Stimulated activated CD8-positive, alpha-beta memory T cell treated with anti-CD3 and anti-CD28 coated beads, Interleukin-12 subunit alpha, Interleukin-12 subunit beta, amount 100 ng/mL, for 4 hours (primary cell): ENCODE data around the gene HEY2.

Experiments
- DNase-seq: peaks from one replicate; pipeline ENCODE4 v3.0.0-alpha.2; 2020; ENCODE audit warnings: low read depth

The HEY2 gene

DNA sequence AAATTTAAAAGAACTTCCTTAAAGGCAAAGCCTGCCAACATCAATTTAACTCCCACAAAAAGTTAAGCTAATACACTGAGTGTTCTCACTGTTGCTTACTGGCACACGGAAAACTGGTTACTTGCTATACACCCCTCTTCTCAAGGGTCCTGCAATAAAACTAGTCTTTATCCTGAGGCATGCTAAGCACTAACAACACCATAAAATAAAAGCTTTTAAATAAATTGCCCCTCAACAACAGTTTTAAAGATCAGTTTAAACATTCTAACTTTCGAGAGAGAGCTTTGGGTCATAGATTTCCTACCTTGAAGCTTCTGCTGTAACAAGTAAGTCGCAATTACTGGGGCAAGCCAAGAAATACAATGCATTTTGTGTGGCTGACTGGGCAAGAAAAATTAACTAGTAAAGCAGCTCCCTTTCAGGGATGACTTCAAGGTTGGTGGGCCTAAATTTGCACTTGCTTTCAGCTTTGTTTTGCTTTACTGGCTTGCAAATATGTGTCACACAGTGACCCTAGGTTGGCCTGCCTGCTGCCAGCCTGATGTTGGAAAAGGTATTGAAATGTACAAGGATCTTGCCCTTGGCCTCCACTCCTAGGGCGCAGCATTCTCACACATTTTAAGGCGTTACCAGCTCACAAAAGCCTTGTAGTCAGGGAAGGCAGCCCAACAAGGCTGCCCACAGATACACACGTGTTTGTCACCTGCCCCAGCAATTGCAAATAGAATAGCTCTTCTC is 4.0 kb upstream of the HEY2 start:
- DNase-seq = no peak

- no peak for DNase-seq
Measured at GRCh38 chr6:125746019-125746414, 3.4 kb upstream of the HEY2 start.

DNA sequence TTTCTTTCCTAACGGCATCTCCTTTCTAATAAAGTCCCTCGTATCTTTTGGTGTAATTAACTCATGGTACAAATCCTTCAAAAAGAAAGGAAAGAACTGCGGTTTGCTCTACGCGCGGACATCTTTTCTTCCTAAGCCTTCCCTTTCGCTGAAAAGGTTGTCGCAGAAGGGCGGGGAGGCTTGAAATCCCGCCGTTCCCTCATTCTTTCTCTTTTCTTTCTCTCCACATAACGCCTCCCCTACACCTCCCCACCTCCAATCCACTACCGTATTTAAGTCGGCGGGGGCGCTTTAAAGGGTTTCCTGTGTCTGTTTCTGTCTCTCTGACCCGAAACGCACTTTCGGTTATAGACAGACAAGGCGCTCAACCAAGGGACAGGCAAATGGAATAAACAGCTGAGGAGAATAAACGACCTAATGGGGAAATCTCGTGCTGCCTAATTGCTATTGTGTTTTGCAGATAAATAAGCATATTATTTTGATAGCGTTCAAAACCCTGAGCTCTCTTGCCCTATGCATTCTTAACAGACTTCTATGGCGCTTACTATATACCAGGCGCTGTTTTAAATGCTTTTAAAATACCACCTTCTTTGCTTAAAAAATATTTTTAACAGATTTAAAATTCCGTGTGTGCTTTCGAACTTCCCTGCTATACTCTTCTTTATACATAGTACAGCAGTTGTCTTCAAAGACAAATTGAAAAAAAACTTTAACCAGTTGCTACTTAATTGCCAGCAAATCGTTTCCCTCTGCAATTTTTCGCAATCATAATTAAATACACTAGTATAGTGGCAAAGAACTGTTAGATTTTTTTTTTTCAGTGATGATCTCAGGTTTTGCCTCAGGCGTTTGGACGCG is 2.5 kb upstream of the HEY2 start:
- DNase-seq = peak; percentile 41

DNA sequence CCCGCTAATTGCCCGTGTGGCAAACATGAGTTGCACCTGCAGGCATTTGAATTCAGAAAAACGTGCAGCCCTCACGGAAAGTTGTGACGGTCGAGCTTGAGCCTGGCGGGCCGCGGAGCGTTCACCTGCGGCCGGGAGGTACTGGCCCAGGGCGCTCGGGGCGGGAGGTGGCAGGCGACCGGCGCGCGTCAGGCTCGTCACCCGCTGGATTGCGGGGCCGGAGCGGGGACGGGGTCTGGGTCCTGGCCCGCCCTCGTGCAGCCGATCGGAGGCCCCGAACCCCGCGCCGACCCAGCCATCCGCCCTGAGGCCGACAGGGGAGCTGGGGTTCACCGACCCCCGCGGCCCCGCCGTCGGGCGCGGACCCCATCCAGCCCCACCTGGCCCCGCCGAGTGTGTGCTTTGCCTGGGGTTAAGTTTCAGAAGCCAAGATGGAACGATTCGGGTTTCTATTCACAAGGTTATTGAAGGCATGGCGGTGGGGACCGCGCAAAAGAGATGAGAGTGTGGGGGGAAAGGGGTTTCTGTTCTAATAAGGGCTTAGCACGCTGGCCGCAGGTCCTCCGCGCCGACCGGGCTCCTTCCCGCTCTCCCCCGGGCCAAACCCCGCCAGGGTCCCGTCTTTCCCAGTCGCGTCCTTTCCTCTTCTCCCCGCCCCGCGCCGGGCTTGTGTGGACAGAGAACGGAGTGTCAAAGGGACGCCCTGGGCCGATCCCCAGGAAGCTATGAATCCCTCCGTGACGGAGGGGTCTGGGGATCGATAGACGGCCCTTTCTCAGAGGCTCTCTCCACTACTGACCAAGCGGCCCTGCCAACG is 1.6 kb upstream of the HEY2 start:
- DNase-seq = no peak

DNA sequence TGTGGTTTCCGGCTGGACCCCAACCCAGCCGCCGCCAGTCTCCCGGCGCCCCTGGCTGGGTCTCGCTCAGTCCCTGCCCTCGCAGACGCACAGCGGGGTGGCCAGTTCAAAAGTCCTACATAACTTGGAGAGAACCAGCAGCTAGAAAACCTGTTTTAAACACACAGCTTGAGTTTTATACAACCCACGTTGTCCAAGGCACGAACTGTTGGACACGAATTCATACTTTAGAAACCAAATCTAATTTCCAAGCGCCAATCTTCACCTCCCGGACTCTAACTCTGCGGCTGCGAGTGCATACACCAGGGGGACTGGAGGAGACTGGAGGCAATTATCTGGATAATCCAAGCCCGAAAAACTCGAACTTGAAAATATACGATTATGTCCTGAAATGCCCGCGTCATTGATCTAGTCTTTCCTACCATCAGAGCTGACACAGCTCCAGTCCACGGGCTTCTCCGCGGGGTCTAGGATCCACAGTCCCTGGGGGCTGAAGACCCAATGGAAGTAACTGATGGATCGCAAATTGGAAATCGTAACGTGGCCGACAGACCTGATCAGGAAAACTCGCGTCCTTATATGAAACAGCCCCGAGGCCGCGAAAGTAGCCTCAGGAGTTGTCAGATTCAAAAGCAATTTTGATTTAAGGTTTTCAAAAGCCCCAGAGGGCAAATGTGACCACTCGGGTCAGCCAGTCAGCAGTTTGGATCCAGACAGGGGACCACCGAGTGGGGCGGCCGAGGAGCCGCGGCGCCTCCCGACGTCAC is 843 bp upstream of the HEY2 start:
- DNase-seq = no peak

DNA sequence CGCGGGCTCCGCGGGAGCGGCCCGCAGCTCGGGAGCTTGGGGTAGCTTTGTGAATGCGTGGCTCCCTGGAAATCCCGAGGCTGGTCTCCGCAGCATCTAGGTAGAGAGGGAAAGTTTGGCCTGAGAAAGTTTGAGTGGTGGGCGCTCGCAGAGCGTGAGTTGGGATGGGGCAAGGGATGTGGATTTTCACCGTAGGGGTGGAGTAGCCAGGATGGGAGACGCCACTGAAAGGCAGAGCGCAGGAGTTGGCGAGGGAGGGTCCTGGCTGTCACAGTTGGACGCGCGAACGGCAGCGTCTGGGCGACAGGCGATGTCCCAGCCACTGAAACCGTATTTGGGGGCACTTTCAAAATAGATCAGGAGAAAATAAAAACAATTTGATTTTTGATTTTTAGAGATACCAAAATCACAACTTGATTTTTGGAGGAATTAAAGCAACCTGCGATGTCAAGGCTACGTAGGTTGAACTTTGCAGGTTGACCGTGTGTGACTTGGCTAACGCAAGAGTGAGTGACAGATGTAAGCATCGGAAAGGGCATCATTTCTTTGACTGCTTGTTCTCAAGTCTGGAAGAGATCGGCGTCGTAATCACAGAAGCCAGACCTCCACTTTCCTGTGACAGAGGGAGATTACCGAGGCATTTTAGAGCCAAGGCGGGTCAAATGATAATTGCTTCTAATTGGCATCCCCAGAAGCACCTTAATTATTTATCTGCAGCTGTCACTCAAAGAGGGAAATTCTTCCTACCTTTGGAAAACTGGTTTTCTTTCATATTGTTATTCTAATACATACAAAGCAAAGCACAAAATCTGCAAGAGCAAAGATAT is 646 bp downstream of the HEY2 start:
- DNase-seq = no peak

- no peak for DNase-seq
Measured at GRCh38 chr6:125750692-125751333, 1.4 kb downstream of the HEY2 start.

DNA sequence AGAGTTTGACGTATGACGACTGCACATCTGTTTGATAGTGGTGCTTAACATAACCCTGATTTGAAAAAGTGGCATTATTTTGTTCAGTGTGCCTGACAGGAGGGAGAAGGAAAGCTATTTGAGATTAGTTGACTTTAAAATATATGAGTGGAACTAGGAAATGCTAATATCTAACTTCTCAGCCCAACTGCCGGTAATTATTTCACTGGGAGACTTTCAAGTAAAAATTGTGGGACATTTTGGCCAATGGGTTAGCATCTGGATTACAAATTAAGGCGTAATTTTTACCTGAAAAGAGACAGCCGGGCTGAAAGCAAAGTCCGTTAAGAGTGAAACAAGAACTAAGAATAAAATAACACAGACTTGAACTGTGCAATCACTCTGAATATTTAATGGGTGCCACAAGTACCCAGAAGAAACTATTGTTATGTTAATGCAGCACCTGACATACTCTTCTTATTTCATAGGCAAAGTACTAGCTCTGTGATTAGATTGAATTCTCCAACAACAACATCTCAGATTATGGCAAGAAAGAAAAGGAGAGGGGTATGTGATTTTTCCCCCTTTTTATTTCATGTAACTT is 2.0 kb downstream of the HEY2 start:
- DNase-seq = no peak

DNA sequence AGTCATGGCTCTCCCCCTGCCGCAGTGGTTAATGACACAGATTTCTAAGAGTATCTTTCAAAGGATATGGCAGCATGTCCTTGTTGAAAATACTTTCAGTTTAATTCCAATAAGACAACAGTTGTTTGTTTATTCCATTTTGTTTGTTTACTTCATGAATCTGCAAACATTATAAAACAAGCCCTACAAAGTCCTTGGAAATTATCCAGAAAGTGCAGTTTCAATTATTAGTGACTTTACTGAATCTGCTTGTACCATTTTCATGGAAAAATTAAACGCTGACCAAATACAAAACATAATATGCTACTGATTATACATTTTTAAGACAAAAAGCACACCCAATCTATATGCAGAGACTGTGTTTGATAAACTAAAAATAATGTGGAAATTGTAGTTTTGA is 3.3 kb downstream of the HEY2 start:
- no peak for DNase-seq

DNA sequence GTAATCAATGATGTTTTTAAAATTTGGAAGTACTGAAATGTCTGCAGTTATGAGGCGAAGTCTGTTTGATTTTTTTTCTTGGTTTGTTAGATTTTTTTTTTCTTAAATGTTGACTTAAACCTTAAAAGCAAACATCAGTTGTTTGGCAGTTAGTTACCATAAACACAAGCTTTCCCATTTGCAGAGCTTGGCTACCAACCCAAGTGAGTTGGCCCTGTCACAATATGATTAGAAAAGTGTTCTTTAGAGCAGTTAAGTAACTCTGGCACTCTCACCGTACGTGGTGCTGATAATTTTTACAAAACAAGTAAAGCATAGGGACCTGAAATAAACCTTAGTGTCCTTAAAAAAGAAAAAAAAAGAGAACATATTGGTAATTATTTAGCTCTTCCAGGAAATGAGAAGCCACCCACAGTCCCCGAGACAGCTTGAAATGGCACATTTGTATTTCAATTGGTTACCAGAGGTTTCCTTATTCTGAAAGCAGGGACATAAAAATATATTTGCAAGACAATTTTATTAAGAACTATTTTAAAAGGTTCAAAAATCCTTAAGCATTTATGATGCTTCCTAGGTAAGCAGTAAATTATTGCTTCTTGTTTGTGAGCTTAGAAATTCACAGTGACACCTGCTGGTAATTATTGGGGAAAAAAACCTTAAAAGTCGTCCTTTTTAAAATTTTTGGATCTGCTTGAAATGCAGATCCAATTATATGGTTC is 3.9 kb downstream of the HEY2 start:
- DNase-seq = no peak

GRCh38 chr6:125753937-125754259 is 4.5 kb downstream of the HEY2 start:
- DNase-seq = no peak

DNA sequence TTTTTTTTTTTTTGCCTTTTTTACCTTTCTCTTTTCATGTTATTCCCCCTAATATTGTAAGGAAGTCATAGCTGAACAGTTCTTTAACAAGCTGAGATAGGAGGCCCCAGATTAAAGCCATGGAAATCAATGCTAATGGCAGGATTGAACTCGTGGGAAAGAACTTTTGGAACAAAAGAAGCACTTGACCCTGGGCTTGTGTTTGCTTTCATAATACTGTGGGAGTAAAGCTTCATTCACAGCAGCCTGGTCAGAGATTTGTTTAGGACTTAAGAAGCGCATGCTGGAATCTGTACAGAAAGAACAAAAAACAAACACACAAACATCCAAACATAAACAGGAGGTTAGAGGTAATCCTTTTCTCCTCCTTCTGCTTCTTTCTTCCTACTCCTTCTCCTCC is 5.1 kb downstream of the HEY2 start:
- DNase-seq = no peak

- DNase-seq = no peak
Measured at GRCh38 chr6:125759184-125759902, 9.9 kb downstream of the HEY2 start.

- DNase-seq = no peak
Measured at GRCh38 chr6:125759959-125760457, 10.6 kb downstream of the HEY2 start.

- DNase-seq = no peak
Measured at GRCh38 chr6:125764121-125764671, 14.8 kb downstream of the HEY2 start.

DNA sequence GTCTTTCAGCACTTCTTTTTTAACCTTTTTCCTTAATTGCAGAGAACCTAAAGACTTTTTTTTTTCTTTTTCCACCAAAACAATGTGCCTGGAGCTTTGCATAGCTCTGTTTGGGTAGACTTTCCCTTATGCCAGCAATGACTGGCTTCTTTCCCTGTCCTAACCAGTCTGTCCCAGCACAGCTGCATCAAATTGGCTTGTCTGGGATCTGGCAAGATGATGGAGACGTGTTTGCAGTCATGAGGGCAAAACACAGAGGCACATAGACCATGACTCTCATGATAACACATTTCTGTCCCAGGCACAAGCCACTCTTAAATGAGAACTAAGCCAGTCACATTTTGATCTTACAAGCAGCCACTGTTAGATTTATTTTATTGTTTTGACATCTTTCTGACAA is 16.5 kb downstream of the HEY2 start:
- DNase-seq = no peak

GRCh38 chr6:125766641-125767040 is 17.2 kb downstream of the HEY2 start:
- DNase-seq = no peak

GRCh38 chr6:125769147-125769783 is 19.8 kb downstream of the HEY2 start:
- DNase-seq = no peak
